Activated effector memory CD4-positive, alpha-beta T cell treated with anti-CD3 and anti-CD28 coated beads, Interleukin-2, amount 50 U/mL, for 16 hours (primary cell): Measurements from ENCODE around the gene PLXNA4.

Source experiments
- DNase-seq: peaks from one replicate; pipeline ENCODE4 v3.0.0-alpha.2; 2020

The PLXNA4 gene

GRCh38 chr7:132345030-132345429, 231.2 kb downstream of the PLXNA4 start:
- DNase-seq: no peak

- no peak for DNase-seq
Observed at GRCh38 chr7:132343199-132343598, 233.1 kb downstream of the PLXNA4 start.

DNA sequence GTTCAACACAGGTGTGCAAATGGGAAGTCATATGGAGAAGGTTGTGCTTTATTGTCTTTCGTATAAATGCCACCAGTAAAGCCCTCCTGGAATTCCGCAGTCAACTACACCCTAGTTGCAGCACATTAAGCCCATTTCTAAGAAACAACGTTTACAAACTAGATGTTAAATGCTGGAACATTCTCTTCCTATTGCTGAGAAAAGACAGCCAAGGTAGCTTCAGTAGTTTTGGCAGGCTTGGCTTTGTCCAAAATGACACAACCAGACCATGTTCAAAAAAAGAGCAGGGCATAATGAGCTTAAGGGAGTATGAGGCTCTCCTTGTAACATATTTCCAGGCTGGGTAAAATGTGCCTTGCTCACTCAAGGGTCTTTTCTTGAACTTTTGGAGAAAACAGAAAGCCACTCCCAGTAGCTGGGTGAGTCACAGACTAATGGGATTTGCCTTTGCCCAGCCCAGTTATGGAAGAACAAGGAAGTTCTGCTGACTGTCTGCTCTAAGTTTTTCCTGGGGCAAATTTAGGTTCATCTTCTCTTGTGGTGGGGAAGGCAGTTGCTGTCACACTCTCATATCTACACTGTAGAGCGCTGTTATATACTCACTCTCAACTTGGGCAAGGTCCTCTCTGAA, 238.7 kb downstream of the PLXNA4 start:
- no peak for DNase-seq

DNA sequence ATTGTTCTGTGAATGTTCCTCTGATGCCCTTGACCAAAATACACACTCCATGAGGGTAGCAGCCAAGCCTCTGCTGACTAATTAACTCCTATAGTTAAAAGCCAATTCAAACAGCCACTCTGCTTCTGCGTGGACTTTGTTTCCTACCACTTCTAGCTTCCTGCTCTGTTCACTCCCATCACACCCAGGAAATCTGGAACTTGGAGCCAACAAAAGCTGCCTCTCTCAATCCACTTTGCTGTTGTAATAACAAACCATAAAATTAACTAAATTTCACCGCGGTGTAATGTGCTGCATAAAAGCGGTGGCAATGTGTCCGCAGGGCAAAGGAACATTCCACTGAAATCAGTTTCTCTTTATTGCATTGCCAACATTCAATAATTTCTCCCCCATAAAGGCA, 239.5 kb downstream of the PLXNA4 start:
- no peak for DNase-seq

GRCh38 chr7:132333301-132333700, 243.0 kb downstream of the PLXNA4 start:
- no peak for DNase-seq

- no peak for DNase-seq
Observed at GRCh38 chr7:132328760-132329159, 247.5 kb downstream of the PLXNA4 start.

DNA sequence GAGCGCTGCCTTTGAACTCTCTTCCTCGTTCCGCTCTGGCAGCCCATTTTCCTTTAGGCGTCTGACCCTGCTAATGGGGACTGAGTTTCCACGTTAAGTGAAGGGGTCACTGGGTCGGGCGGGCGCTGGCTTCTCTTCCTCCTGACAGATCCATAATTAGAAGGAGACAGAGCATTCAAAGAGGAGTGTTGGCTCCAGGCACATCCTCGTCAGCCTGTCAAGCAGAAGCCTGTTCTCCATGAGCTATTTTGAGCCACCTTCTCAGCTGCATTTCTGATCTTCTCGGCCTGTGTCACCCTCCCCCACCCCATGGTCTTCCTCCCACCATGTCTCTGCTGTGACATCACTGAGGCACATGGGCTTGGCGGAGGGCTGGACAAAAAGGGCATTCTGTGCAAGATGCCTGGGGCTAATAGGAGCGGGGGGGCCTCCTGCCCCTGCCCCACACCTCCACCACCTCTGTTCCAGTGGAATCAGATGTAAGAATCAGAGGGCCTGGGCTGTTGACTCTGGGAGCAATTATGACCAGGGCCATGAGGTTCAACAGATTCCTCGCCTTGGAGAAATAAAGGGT, 248.1 kb downstream of the PLXNA4 start:
- DNase-seq: no peak

DNA sequence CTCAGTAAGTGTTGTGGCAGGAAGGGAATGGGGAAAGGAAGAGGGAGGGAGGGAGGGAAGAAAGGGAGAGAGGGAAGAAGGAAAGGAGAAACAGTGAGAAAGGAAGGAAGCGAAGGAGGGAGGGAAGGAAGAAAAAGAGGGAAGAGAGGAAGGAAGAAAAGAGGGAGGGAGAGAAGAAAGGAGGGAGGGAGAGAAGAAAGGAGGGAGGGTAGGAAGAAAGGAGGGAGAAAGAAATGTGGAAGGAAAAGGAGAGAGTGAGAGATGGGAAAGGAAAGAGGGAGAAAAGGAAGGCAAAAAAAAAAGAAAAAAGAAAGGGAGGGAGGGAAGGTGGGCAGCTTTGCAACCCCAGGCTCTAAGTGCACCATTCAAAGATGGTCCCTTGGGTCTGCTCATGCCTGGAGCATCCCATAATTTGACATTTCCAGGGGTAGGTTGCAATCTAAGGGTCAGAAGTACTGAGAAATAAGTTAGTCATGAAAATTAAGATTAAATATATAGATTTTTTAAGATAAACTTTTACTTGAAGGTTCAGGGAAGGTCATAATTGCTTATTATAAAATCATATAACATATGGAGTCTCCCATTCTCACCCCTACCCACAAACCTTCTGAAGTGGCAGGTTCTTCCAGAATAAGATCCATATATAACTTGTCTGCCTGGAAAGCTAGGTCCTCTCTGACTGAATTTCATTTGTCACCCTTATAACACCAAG, 249.2 kb downstream of the PLXNA4 start:
- no peak for DNase-seq

- DNase-seq: no peak
Observed at GRCh38 chr7:132322970-132323369, 253.3 kb downstream of the PLXNA4 start.

GRCh38 chr7:132321387-132321786, 254.9 kb downstream of the PLXNA4 start:
- no peak for DNase-seq

- no peak for DNase-seq
Observed at GRCh38 chr7:132319481-132319880, 256.8 kb downstream of the PLXNA4 start.

GRCh38 chr7:132318352-132319318, 257.6 kb downstream of the PLXNA4 start:
- DNase-seq: peak; percentile 89

DNA sequence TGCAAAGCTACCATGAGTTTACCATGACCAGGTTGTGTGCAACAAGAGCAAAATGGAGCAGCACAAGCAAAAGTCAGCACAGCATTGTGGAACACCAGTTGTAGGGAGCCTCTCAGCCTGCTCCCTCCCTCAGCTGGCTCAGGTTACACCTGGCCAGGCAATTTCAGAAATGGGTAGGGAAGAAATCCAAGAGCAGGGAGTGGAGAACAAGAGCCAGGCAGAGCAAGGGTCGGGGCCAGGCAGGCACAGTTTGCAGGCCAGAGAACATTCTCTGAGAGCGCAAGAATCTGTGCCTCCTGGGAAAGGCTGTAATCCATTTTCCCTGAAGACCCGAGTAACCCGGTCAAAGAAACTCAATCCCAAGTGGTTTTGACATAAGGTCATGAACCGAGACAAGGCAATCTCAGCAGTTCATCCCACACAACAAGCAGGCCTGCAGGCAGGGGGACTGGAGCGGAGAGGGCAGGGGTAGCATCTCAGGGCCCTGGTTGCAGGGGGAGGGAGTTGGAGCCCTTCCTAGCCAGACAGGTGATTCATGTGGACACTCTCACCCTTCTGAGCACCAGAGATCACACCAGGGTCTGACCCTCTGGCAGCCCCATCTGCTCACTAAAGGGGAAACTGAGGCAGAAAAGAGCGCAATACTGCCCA, 258.4 kb downstream of the PLXNA4 start:
- DNase-seq: no peak

DNA sequence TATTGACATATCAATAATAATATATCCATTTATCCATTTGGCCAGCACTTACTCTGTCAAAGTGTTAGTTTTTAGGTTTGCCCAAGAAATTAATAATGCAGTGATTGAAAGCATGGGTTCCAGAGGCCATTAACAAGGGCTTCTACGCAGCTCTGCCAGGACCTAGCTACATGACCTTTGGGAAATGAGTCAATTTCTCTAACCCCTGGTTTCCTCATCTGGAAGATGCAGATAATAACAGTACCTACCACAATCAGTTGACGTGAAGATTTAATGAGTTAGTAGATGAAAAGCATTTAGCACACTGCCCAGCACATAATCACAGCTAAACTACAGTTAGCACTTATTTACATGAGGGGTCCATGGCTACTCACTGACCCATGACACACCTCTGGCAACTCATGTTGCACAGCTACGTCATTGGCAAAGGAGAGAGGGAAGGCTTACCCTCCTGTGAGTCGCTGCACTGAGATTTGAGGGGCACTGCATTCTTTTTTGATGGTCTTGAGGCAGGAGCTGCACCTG, 263.7 kb downstream of the PLXNA4 start:
- DNase-seq: no peak

DNA sequence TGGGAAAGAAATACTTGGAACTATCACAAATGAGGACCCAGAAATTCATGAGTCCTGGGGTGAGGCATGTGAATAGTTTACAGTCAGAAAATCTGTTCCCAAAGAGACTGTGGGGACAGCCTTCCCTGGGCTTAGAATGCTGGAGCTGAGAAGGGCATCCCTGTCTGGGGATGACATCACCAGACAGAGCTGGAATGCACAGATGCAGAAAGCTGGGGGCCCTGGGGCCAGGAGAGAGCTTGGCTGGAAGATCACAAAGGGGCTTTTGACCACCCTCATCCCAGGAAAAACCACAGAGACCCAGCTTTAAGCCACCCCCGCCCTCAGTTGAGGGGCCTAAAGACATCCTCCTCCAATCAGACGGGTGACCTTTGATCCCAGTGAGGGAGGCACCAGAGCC, 264.5 kb downstream of the PLXNA4 start:
- no peak for DNase-seq

DNA sequence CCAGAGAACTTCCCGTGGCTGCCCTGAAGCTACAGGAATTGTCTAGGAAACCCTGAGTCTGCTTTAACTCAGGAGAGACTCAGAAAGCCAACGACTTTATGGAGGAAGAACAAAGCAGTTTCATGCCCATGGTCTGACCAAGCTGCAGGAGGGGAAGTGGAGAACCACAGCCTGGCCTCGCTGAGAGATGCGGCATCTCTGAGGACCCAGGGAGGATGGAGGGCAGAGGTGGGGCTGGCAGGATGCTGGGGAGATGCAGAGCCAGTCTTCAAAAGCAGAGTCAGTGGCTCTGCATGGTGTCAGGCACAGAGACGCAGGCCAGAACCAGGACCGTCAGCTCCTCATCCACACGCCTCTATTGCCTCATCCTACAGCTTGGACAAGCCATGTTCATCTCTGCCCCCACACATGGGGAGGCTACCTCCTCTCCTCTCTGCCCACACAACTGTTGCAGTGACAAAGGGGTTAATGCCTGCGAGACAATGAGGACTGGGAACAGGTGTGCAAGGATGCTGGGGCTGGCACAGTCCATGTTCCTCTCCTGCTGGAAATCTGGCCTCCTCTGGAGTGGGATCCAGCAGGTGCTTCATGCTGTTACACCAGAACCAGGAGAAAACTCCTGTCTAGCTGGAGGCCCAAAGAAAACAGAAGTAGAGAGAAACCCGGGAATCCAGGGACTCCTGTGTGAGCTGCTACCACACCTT, 267.0 kb downstream of the PLXNA4 start:
- DNase-seq: no peak

DNA sequence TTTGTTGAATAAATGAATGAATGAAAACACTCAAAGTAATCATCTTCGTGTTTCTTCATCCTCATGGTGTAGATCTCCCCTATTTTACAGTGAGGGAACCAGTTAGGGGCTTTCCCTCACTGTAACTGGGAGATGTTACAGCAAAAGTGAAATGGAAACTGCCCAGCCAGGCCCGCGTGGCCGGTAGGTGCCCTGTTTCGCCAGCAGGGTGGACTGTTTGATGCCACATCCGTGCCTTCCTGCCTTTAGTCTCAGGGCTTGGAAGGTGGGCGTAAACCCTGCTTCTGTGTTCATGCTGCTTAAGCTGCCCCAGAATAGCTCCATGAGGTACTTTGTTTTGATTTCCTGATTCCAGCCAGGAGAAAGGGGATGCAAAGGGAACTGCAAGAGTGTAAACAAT, 268.8 kb downstream of the PLXNA4 start:
- DNase-seq: no peak

DNA sequence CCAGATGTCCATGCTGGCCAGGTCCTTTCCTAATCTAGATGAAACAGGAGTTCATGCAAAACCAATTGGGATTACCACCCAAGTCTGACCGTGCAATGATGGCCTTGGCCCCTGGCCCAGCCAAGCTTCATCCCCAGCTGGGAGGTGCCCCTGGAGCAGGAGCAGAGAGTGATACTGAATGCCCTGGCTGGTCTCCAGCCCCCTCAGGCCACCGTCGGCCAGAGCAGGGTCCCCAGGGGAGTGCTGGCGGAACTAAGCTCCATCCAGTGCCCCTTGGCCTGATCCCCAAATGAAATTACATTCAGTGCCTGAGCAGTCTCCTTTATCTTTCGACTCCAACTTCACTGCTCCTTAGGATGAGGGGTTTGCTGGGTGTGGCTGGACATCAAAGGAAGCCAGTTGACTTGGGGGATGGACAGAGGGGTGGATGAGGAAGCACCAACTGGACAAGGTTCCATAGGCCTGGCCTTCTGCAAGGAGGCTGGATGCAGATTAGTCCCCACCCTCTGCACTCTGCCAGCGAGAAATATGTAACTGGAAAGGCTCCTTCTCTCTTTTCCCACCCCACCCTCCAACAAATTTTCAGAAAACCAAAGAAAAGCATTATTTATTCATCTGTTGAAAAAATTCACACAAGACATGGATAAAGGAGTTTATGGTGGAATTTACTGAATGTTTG, 275.5 kb downstream of the PLXNA4 start:
- no peak for DNase-seq

DNA sequence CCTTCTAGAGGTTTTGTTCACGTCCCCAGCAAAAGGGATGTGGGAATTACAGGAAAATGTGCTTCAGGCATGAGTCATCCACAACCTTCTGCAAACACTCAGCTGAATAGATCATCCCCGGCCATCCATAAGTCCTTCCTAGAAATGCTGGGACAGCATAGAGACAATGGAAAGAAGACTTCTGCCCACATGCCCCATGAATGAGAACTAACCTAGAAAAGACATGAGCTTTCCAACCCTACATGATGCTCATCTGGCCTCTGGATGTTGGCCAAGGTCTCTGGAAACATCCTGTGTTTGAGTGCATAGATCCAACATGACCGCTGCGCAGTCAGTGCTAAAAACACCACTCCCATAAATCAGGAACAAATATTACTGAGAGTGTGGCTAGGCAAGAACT, 277.5 kb downstream of the PLXNA4 start:
- DNase-seq: no peak

DNA sequence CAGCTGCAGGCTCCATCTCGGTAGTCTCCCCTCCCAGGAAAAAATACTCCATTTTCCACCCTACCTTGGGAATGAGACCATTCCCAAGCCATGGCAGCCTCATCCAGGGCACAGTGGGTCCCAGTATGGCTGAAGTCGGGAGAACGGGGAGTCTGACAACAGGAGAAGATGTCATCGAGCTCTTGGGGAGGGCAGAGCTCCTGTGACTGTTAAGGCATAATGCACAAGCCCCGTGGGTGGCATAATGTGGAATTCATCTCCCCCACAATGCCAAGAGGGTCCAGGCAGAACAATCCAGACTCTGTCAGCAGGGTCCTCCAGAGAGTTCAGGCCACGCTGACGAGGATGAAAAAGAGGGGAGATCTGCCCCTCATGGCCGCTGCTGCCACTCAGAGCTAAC, 279.4 kb downstream of the PLXNA4 start:
- no peak for DNase-seq

DNA sequence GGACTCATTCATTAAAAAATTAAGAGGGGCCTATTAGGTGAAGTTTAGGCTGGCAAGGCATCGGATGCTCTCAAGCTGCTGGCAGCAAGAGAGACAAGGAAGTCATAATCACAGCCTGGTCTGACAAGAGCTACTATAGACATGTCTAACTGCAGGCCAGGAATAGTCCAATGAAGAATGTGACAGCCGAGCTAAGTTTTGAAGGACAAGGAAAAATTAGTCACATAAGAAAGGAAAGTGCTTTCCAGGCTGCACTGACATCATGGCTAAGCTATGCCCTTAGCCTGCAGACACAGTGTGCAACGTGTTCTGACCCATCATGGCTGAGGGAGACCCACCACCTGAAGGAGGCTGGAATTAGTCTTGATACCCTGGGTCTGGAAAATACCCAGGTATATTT, 281.1 kb downstream of the PLXNA4 start:
- no peak for DNase-seq
